ENCODE data around the gene MTA1.

DNA sequence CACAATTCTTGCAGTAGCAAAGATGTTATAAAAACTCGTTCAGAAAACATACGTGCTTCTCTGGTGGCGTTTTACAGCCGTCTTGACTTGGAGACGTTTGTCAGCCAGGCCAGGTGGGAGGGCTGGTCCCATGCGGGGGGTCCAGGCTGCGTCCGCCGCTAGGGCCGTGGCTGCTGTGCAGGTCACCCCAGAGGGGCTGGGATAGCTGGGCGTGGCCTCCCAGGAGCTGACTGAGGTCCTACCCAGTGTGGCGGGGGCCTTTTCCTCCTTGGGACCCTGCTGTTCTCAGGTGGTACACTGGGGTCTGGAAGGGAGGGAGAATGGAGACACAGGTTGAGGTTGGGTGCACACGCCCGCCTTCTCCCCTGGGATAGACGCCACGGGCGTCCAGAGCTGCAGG is 25.2 kb downstream of the MTA1 start:
- TF ChIP-seq, protein P1, sequence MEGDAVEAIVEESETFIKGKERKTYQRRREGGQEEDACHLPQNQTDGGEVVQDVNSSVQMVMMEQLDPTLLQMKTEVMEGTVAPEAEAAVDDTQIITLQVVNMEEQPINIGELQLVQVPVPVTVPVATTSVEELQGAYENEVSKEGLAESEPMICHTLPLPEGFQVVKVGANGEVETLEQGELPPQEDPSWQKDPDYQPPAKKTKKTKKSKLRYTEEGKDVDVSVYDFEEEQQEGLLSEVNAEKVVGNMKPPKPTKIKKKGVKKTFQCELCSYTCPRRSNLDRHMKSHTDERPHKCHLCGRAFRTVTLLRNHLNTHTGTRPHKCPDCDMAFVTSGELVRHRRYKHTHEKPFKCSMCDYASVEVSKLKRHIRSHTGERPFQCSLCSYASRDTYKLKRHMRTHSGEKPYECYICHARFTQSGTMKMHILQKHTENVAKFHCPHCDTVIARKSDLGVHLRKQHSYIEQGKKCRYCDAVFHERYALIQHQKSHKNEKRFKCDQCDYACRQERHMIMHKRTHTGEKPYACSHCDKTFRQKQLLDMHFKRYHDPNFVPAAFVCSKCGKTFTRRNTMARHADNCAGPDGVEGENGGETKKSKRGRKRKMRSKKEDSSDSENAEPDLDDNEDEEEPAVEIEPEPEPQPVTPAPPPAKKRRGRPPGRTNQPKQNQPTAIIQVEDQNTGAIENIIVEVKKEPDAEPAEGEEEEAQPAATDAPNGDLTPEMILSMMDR (conservative IDR thresholded peaks at IDR 0.05; ENCODE audit: low read length), result no peak
- TF ChIP-seq EZH2phosphoT487 (IDR thresholded peaks at IDR 0.05; ENCODE audit: borderline replicate concordance, low read depth, low read length), result no peak

All from OCI-LY7 (cell line).